ENCODE data around the gene SPSB1. TPM values are rescaled to one million over a fixed set of nuclear protein-coding genes. Genes with fewer than 3 reads are reported as not detected.
"Not testable (repeated sequence)": the region's sequence is repeated elsewhere in the genome, so short reads cannot be mapped to it uniquely, and the experiment has no call there.

Gene SPSB1
- total and polyA plus RNA-seq, 2 experiments from 2014 or later, result 2.4 to 6.8 TPM

- Histone ChIP-seq H4K20me1 (replicated peaks; ENCODE audit: insufficient read depth) (no peaks in the 10 kb centered on the region; the same call in 1 of the 2 replicates), H3K36me3 (ENCODE audit: insufficient read depth) (no peaks in the 10 kb centered on the region), H3K27me3 (ENCODE audit: insufficient read depth) (peaks cover 14% of the 10 kb centered on the region), H3K4me2 (no peak overlapping the region), H3K4me1 (ENCODE audit: insufficient read depth) (no peaks in the 10 kb centered on the region), H3K27ac (ENCODE audit: low read depth) (no peak overlapping the region), H3K9me2 (ENCODE audit: insufficient read depth) (no peaks in the 10 kb centered on the region), H3F3A (replicated peaks; ENCODE audit: low read depth) (no peaks in the 10 kb centered on the region), H2AFZ (no peak overlapping the region), H3K4me3 (no peak overlapping the region), H3K79me2 (replicated peaks; ENCODE audit: insufficient read depth) (no peaks in the 10 kb centered on the region)
- Mint-ChIP-seq H3K4me3 (no peak overlapping the region), H3K4me1 (peaks cover 11% of the 10 kb centered on the region; the same call in 2 of the 3 replicates), H3K27me3 (ENCODE audit: insufficient read depth, low read depth, poor library complexity) (peaks cover 9% of the 10 kb centered on the region), H3K27ac (no peak overlapping the region), H3K9me3 (no peaks in the 10 kb centered on the region), H3K36me3 (ENCODE audit: low read depth) (no peaks in the 10 kb centered on the region; the same call in 2 of the 3 replicates)
- DNase-seq (ENCODE audit: low spot score) (no peak), ATAC-seq (no peak)
- TF ChIP-seq ZNF462 (CRISPR knock-in tag; IDR thresholded peaks at IDR 0.05) (no peak), JUNB (IDR thresholded peaks at IDR 0.05; ENCODE audit: unreplicated experiment) (no peak), POLR2AphosphoS5 (IDR thresholded peaks at IDR 0.05; ENCODE audit: low read depth) (no peak), STAT1 (IDR thresholded peaks at IDR 0.05; ENCODE audit: unreplicated experiment) (no peak)
Observed at GRCh38 chr1:9298282-9298681, 5.6 kb downstream of the SPSB1 start.

GRCh38 chr1:9299571-9300541, 7.2 kb downstream of the SPSB1 start:
- H3K27me3 Mint-ChIP-seq (ENCODE audit: insufficient read depth, low read depth, poor library complexity); H3K9me3 Mint-ChIP-seq; H3K4me3 Mint-ChIP-seq; H4K20me1 ChIP-seq (replicated peaks; ENCODE audit: insufficient read depth); H3K4me3 ChIP-seq; H2AFZ ChIP-seq; H3K4me2 ChIP-seq; H3K79me2 ChIP-seq (replicated peaks; ENCODE audit: insufficient read depth); H3K9me2 ChIP-seq (ENCODE audit: insufficient read depth); H3K36me3 Mint-ChIP-seq (ENCODE audit: low read depth); H3K36me3 ChIP-seq (ENCODE audit: insufficient read depth); H3K27ac Mint-ChIP-seq; H3K4me1 ChIP-seq (ENCODE audit: insufficient read depth); DNase-seq (ENCODE audit: low spot score); ATAC-seq; H3K27me3 ChIP-seq (ENCODE audit: insufficient read depth); H3K27ac ChIP-seq (ENCODE audit: low read depth); H3F3A ChIP-seq (replicated peaks; ENCODE audit: low read depth): not testable (repeated sequence)
- peaks cover 11% of the 10 kb centered on the region; the same call in 2 of the 3 replicates for H3K4me1 Mint-ChIP-seq

Data from GM23338 (cell line).